ENCODE results near the gene TTBK1.

Gene TTBK1

DNA sequence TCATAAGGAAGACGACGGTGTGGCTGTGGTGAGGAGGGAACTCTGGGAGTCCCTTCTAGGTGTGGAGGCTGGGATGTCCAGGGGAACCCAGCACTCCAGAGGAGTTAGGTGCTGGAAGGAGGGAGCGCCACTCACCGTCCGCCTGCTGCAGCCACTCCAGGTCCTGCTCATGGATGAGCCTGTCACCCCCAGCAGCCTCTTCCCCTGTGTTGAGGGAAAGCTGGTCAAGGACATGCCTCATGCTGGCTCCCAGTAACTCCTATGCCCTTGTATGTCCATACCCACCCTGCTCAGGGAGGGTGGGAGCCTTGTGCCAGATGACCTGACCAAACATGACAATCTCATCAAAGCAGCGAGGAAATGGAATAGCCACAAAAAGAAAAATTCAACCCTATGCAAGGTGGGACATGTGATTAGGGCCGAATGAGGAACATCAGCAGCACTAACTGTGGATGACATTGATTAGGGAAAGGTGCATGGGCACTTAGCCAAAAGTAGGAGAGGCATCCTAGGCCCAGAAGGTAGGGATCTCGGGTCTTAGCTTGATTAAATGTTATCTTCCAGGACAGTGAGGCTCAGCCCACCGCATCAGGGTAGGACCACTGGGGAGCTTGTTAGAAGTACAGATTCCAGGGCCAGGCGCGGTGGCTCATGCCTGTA, 17.0 kb upstream of the TTBK1 start:
- no peak for DNase-seq

DNA sequence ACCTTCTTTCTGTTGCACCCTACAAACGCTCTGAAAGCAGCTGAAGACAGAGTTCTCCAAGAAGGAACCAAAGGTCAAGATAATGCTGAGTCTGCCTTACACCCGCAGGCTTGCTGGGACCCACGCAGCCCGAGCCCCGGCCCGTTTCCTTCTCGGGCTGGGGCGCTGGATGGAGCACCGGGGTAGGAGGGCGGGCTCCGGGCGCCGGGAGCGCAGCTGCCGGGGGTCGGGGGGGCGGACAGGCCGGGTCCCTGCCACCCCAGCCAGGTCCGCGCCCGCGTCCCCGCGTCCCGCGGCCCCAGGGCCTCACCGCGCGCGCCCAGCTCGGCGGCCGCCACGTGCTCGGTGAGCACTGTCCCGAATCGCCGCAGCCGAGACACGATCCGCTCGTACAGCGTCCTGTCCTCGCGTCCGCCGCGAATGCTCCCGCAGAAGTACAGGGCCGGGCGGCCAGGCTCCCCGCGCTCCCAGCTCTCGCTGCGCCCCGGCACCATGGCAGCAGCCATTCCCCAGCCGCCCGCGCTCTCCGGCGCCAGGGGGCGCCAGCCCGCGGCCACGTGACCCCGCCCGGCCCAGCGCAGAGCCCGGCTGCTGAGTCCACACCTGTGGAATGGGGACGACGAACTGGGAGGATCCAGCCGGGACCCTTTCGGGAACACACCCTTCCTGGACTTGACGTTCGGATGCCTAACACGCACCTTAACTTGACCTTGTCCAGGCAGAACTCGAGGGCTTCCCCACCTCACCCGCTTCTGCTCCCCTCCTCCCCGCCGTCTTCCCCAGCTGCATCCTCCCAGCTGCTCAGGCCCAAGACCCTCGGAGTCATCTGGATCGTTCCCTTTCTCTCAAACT, 14.1 kb upstream of the TTBK1 start, which contains the start of gene DNPH1:
Gene DNPH1, minus strand, starts transcription at position 531 of the 852 bp plus-strand sequence. Its CDS starts 25 bp downstream, at position 506.
- DNase-seq: peak; percentile 77

DNA sequence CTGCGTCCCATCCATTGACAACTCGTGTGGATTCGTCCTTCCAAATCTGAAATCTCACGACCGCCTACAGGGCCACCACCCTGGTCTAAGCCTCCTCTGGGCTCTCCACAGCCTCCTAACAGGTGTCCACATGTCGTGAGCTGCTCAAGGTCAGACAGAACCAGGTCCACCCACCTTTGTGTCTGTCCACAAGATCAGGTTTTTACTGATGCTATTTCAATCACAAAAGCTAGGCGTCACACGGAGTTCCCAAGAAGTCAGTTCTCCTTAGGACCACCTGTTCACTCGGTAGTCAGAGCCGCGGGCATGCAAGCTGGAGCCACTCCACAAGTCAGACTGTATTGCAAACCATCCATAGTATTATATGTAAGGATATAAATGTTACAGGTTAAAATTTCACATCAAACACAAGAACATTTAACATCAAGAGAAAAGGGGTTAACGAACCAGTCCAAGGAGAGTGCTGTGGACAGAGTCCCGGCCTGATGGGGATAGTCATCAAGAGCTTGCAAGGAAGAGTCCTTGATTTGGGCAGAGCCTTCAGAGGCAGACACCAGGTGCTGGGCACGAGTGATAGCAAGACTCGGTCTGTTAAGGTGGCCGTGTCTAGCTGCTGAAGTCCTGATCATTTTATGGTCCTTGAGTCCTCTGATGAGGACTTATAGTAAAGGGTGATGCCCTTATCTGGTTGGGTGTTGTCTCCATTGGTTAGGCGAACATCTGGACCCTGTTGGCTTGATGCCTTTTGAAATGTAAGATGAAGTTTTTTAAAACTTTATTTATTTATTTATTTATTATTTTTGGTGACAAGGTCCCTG, 13.3 kb upstream of the TTBK1 start:
- DNase-seq: no peak

DNA sequence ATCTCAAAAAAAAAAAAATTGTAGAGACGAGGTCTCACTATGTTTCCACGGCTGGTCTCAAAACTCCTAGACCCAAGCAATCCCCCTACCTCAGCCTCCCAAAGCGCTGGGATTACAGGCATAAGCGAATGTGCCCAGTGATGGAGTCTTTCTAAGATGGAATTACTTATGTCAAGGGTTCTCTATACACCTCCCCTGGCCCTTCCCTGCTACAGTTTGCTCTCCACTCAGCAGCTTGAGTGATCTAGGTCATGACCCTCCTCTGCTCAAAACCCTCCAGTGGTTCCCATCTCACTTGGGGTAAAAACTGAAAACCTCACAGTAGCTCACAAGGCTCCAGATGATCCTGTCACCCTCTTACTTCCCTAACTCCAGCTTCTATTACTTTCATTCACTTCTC, 12.2 kb upstream of the TTBK1 start:
- no peak for DNase-seq

DNA sequence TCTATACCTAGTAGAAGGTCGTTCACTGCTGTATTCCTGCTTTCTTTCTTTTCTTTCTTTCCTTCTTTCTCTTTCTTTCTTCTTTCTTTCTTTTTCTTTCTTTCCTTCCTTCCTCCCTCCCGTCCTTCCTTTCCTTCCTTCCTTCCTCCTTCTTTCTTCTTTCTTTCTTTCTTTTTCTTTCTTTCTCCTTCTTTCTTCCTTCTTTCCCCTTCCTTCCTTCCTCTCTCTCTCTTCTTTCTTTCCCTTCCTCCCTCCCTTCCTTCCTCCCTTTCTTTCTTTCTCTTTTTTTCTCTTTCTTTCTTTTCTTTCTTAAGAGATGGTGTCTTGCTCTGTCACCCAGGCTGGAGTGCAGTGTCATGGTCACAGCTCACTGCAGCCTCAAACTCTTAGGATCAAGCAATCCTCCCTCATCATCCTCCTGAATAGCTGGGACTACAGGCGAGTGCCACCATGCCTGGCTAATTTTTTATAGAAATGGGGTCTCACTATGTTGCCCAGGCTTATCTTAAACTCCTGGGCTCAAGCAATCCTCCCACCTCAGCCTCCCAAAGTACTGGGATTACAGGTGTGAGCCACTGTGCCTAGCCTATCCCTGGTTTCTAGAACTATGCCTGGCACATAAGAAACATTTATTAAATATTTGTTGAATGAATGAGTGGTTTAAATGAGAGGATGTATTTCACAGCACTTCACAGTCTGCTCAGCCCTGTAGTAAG, 11.4 kb upstream of the TTBK1 start:
- DNase-seq: no peak

DNA sequence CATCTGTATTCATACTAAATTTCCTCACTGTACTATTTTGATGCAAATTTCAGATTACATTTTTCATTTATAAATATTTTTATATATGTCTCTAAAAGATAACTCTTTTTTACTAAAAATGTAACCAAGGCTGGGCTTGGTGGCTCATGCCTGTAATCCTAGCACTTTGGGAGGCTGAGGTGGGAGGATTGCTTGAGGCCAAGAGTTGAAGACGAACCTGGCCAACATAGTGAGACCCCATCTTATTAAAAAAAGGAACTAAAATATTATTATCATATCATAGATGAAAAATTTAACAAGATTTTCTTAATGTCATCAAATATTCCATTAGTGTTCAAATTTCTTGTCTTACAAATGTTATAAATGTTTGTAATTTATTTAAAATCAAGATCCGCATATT, 7.4 kb upstream of the TTBK1 start:
- no peak for DNase-seq

DNA sequence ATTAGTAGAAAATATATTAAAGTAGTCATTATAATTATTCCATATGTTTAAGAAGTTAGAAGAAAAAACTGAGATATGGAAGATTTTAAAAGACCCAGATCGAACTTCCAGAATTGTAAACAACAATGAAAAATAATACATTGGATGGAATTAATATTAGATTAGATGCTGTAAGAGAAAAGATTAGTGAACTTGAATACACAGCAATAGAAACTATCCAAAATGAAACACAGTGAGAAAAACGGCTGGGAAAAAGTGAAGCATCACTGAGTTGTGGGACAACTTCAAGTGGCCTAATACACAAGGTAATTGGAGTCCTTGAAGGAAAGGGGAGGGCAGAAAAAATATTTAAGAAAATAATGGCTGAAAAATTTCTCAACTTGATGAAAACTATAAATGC, 4.2 kb upstream of the TTBK1 start:
- DNase-seq: no peak

DNA sequence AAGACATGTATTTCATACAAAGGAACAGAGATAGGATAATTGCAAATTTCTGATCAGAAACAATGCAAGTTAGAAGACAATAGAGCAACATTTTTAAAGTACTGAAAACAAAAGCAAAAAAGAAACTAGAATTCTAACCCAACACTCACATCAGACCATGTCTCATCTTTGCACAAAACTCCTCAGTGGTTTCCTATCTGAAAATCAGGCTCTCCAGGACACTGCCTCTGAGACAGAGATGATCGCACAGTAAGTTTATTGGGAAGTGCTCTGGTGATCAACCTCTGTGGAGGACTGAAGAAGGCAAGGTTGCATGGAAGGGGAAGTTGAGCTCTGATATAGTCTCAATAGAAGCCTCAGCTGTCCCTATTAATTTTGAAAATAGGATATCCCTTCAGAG, 2.3 kb upstream of the TTBK1 start:
- no peak for DNase-seq

DNA sequence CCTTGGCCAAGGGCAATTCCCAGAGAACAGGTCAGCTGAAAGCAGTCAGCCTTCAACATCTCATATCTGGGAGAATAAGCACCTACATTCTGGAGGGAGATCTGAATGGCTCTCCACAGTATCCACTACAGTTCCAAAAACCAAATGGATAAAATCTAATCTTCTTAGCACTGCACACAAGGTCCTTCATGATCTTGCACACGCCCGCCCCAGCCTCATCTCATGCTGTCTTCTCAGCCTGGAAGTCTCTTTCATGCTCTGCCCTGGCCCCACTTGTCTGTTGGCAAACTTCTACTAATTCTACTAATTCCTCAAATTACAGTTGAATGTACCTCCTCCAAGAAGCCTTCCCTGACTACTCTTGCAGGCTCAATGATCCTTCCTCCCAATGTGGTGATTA, 1.8 kb upstream of the TTBK1 start:
- no peak for DNase-seq

DNA sequence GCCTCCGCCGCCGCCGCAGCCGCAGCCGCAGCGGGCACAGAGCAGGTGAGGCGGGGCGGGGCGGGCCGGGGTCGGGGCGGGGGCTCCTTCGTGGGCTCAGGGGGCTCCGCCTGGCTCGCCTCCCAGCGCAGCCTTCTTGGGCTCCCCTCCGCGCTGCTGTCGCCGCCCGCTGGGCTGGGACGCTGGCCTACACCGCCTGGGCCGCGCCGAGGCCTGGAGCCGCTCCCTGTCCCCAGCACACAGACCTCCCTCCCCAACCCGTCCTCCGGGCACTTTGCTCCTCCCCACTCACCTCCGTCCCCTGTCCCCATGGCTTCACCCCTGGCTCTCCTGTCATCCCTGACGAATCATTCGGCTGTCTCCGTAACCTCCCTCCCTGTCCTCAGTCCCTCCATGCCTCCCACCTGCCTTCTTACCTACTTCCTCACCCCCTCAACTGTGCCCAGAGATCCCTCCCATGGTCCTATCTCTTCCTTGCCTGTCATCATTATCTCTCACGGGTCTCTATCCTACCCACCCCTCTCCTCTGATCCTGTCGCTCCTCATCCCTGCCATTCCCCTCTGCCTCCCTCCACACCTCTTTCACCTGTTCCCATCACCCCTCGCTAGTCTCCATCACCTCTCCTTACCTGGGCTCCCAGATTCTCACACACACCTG, 512 bp downstream of the TTBK1 start:
- no peak for DNase-seq

DNA sequence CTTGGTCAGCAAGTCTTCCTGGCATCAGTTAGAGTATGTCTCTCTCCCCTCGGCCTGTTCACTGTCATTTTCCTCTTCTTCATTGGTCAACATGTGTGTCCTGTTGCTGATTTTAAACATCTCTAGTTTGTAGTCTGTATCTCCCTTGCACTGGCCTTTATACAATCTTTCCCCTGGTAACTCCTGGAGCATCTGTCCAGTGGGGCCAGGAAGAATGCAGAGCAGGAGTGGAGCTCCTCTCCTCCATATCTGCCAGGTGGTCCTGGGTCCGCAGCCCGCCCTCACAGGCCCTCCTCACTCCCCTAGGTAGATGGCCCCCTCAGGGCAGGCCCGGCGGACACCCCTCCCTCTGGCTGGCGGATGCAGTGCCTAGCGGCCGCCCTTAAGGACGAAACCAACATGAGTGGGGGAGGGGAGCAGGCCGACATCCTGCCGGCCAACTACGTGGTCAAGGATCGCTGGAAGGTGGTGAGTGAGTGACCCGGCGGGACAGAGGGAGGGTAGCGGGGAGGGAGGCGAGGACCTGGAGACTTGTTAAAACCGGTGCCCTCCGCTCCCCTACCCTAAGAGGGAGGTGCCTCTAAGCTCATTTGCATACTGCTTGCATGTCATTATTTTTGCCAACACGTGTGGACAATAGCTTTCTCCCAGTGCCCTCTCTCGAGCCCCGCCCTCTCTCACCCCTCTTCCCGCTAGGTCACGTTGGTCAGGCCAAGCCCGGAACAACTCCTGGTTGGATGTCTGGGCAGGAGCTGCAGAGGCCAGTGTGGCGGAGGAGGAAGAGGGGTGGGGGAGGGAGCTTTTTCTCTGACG, 3.2 kb downstream of the TTBK1 start:
- DNase-seq: no peak

DNA sequence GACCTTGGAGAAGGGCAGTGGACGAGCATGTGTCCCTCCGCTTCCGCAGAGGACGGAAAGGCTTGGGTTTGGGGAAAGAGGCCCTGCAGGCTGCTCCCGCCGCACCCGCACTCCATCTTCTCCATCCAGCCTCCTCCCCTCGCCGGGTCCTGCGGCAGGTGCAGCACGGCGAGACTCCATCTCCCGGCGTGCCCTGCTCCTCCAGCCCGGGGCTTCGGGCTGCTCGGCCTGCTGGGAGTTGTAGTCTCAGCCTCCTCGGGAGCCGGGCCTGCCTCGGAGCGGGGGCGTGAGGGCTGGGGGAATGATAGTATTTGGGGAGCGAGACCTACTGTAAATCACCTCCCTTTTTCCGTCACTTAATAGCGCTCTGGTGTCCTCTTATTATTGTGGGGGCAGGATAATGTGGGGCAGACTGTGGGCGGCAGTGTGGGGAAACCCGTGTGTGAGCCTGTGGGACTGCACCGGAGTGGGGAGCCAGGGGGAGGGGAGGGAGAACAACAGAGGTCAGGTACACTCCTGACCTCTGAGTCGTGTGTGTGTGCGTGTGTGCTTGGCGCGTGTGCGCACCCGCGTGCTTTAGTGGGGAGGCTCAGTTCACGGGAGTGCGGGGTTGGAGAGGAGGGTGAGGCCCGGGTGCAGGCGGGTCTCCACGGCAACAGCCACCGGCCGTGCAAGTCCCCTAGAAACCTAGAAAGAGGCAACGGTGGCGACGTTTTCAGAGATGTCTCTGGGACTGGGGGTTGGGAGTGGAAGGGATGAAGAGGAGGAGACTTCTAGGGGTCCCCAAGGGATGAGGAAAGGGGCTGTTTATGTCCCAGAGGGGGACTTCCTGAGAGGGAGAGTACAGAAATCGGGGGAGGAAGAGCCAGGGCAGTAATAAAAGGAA, 4.1 kb downstream of the TTBK1 start:
- peak; percentile 100 for DNase-seq

DNA sequence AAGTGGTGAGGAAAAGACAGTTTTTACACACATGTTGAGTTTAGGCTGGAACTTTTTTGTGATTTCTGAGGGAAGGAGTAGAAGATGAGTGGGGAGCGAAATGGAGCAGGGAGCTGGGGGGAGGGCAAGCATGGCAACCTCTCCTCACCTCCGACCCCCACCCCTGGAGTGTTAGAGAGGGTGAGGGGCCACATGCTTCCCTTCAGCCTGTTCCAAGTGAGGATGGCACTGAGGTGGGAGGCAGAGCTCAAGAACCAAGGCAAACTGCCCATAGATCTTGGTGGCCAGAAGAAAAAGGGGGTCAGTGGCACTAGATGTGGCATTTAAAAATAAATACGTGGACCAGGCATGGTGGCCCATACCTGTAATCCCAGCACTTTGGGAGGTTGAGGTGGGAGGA, 4.8 kb downstream of the TTBK1 start:
- DNase-seq: no peak

DNA sequence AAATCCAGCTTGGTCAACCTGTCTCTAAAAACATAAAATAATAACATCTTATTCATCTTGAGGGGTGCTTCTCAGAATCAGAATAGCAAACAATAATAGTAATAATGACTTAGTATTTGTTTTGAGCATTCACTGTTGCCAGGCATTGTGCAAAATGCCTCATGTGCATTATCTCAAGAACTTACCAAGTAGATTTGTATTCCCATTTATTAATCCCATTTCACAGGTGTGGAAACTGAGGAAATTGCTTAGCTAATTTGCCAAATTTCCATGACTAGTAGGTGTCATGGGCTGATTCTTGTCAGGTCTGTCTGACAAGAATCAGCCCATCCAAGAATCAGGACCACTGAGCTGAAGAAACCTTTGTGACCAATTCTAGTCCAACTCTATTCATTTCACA, 5.5 kb downstream of the TTBK1 start:
- no peak for DNase-seq

DNA sequence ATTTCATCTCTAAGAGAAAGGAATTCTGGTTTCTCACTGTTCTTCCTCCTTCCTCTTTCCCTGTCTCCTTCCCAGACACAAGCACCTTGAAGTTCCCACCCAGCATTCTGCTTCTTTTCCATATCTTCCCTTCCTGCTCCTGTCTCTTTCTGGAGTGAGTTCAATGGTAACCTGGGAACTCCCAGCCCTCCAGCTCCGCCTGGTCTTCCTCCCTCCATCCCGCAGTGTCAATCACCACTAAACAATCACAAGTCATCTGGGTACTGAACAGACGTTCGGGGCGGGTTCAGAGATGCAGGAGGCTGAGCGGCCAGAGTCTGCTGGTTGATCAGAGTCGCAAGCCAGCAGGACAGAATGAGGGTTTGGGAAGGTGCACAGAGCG, 7.7 kb downstream of the TTBK1 start:
- DNase-seq: peak; percentile 34

DNA sequence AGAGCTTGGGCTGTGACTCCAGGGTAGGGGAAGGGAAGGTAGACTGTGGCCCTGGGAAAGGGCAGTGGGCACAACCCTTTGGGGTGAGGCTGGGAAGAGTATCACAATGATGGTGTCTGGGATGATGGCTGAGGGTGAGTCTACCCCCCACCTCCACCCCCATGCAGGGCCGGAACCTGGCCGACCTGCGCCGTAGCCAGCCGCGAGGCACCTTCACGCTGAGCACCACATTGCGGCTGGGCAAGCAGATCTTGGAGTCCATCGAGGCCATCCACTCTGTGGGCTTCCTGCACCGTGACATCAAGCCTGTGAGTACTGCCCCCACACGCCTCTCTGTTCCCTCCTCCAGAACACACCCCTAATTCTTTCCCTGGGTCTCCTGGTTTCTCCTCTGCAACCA, 10.1 kb downstream of the TTBK1 start:
- peak; percentile 15 for DNase-seq

DNA sequence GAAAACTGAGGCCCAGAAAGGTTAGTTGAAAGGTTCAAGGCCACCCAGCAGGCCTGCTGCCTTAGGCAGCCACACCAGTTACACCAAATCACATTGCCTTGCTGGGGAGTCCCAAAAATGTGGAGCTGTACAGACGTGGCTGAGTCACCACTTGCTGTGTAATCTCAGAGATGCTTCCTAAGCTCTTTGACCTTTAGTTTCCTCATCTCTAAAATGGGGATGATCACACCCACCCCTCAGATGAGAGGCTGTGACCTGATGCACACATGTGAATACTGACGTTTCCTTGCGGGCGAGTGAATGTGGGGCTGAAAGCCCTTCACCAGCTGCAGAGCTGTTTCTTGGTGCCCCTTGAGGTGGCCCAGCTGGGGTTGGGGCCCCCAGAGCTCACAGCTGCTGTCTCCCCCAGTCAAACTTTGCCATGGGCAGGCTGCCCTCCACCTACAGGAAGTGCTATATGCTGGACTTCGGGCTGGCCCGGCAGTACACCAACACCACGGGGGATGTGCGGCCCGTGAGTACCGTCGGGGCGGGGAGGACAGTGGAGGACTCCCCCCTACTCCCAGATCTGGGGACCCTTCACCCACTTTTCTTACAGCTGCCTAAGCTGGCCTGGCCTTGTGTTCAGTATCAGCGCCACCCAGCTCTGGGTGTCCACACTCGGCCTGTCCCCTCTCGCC, 11.0 kb downstream of the TTBK1 start:
- DNase-seq: peak; percentile 37

DNA sequence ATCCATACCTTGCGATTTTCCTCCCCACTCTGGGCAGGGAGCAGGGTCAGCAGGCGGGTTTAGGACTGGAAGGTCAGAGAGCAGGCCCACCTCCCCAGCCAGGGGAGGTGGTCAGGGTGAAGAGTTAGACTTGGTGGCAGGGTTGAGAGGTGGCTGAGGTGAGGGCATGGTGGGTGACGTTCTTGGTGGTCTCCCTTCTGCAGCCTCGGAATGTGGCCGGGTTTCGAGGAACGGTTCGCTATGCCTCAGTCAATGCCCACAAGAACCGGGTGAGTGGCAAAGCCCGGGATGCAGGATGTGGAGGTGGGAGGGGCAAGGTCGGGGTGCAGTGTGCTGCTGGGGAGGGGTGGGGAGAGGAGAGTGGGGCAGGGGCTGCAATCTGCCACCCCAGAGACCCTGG, 11.6 kb downstream of the TTBK1 start:
- peak; percentile 16 for DNase-seq

DNA sequence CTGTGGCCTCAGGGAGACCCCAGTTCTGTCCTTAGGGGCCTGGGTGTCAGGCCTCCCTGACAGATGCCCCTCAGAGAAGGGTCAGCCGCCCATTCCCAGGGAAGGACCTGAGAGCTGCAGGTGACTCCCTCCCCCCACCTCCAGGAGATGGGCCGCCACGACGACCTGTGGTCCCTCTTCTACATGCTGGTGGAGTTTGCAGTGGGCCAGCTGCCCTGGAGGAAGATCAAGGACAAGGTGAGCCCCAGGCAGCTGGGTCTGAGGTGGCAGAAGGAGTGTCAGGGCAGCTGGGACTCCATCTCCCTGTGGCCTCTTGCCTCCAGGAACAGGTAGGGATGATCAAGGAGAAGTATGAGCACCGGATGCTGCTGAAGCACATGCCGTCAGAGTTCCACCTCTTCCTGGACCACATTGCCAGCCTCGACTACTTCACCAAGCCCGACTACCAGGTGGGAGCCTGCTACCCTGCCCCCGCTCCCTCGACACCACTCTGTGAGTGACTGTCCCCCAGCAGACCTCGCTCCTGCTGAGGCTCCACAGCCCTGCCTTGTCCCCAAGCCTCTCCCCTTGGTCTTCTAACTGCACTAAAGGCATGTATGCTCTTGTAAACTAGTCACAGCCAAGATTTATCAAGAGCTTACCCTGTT, 12.2 kb downstream of the TTBK1 start:
- no peak for DNase-seq
